Mesothelial cell of epicardium (in vitro differentiated cells): ENCODE data around the gene DUS4L. TPM values are rescaled to one million over a fixed set of nuclear protein-coding genes. Genes with fewer than 3 reads are reported as not detected.

Experiments used
- DNase-seq, 2 experiments: peaks; one replicate each; pipeline ENCODE4 v3.0.0; 2021; ENCODE audit warnings: low spot score in 2 of 2; ENCODE audit not compliant: unreplicated experiment in 2 of 2
- H3K27ac Mint-ChIP-seq: 2 replicates; pipeline ENCODE4 v1.8.0; 2021; ENCODE audit warnings: mixed read lengths
- H3K27me3 Mint-ChIP-seq: 2 replicates; pipeline ENCODE4 v1.8.0; 2021; ENCODE audit warnings: low read depth, mixed read lengths
- H3K36me3 Mint-ChIP-seq: 2 replicates; pipeline ENCODE4 v1.8.0; 2021; ENCODE audit warnings: mixed read lengths
- H3K4me1 Mint-ChIP-seq: 2 replicates; pipeline ENCODE4 v1.8.0; 2021; ENCODE audit warnings: mixed read lengths
- H3K4me3 Mint-ChIP-seq: 2 replicates; pipeline ENCODE4 v1.8.0; 2021; ENCODE audit warnings: mild to moderate bottlenecking, moderate library complexity, mixed read lengths
- H3K9me3 Mint-ChIP-seq: 2 replicates; pipeline ENCODE4 v1.8.0; 2021; ENCODE audit warnings: mixed read lengths
- CTCF ChIP-seq: fragments of 200-600 bp; sonication (generic); IDR thresholded peaks from one replicate; pipeline ENCODE4 v1.5.0; 2021; ENCODE audit warnings: antibody characterized with exemption; ENCODE audit not compliant: unreplicated experiment
- total RNA-seq: library from RNA; stranded (reverse); gene quantifications from 3 replicates; pipeline ENCODE4 v1.2.1, GENCODE V29; 2021

DUS4L gene
- total RNA-seq, 1 donor from 2014 or later = 12.8 TPM

GRCh38 chr7:107610323-107610722 lies 46.6 kb downstream of the DUS4L start:
- no peak for TF ChIP-seq CTCF

GRCh38 chr7:107613439-107613838 lies 49.7 kb downstream of the DUS4L start:
- Mint-ChIP-seq H3K9me3 (no peaks in the 10 kb centered on the region), H3K36me3 (peaks cover 19% of the 10 kb centered on the region), H3K27ac (no peak overlapping the region), H3K4me1 (peaks cover 25% of the 10 kb centered on the region), H3K27me3 (no peaks in the 10 kb centered on the region), H3K4me3 (no peak overlapping the region)
- no peak for TF ChIP-seq CTCF
- DNase-seq = no peak

More at GRCh38 chr7:107610323-107610722, 46.6 kb downstream of the DUS4L start:
- Mint-ChIP-seq H3K27ac (no peak overlapping the region), H3K9me3 (no peaks in the 10 kb centered on the region), H3K4me3 (no peak overlapping the region), H3K4me1 (peaks cover 26% of the 10 kb centered on the region), H3K36me3 (peaks cover 10% of the 10 kb centered on the region), H3K27me3 (no peaks in the 10 kb centered on the region)
- DNase-seq = no peak

GRCh38 chr7:107613948-107614347 lies 50.2 kb downstream of the DUS4L start:
- Mint-ChIP-seq H3K27ac (peak overlapping the region; percentile 11), H3K9me3 (no peaks in the 10 kb centered on the region), H3K27me3 (no peaks in the 10 kb centered on the region), H3K4me3 (no peak overlapping the region), H3K36me3 (peaks cover 19% of the 10 kb centered on the region), H3K4me1 (peaks cover 23% of the 10 kb centered on the region)
- no peak for TF ChIP-seq CTCF
- no peak for DNase-seq

GRCh38 chr7:107614425-107614824 lies 50.7 kb downstream of the DUS4L start:
- H3K4me1 Mint-ChIP-seq = peaks cover 19% of the 10 kb centered on the region
- DNase-seq = no peak

GRCh38 chr7:107615910-107616680 lies 52.3 kb downstream of the DUS4L start:
- H3K27ac Mint-ChIP-seq = no peak overlapping the region
- H3K9me3 Mint-ChIP-seq = no peaks in the 10 kb centered on the region
- no peak overlapping the region for H3K4me3 Mint-ChIP-seq
- no peaks in the 10 kb centered on the region for H3K27me3 Mint-ChIP-seq
- DNase-seq = no peak
- peaks cover 19% of the 10 kb centered on the region for H3K36me3 Mint-ChIP-seq
- peaks cover 11% of the 10 kb centered on the region for H3K4me1 Mint-ChIP-seq
- TF ChIP-seq CTCF = no peak

More at GRCh38 chr7:107614425-107614824, 50.7 kb downstream of the DUS4L start:
- H3K27me3 Mint-ChIP-seq = no peaks in the 10 kb centered on the region
- H3K4me3 Mint-ChIP-seq = no peak overlapping the region
- no peak overlapping the region for H3K27ac Mint-ChIP-seq
- no peak for TF ChIP-seq CTCF
- peaks cover 19% of the 10 kb centered on the region for H3K36me3 Mint-ChIP-seq
- no peaks in the 10 kb centered on the region for H3K9me3 Mint-ChIP-seq
